HEK293 (cell line): ENCODE data around the gene ARAP1.

Source experiments
- CTCF ChIA-PET: fragments of 350-600 bp; formaldehyde crosslinking; extraction: SDS; loops from one replicate; lab custom pipeline; 2021; ENCODE audit warnings: antibody characterized with exemption; lab: Yijun Ruan, JAX
- POLR2A ChIA-PET: fragments of 300-600 bp; formaldehyde crosslinking; extraction: SDS; loops from one replicate; lab custom pipeline; 2020; ENCODE audit warnings: antibody characterized with exemption, inconsistent platforms; lab: Yijun Ruan, JAX
- H3K27ac ChIP-seq: fragments of 200-500 bp; sonication (Bioruptor generic); 2 replicates; pipeline ENCODE4 v1.5.1; 2014; ENCODE audit warnings: low read depth, low read length, control low read depth, inconsistent platforms; ENCODE audit errors: extremely low read depth
- H3K36me3 ChIP-seq, 2 experiments: fragments of 200-500 bp in 1 of 2; sonication (Bioruptor generic) in 1 of 2; 1 replicate in 1 of 2; 2 replicates in 1 of 2; pipeline ENCODE4 v1.5.1; 2014 to 2017; ENCODE audit warnings: inconsistent platforms in 2 of 2, low read length in 2 of 2; ENCODE audit not compliant: control insufficient read depth in 2 of 2, insufficient read depth in 1 of 2
- H3K4me1 ChIP-seq: fragments of 200-500 bp; sonication (Bioruptor generic); 2 replicates; pipeline ENCODE4 v1.5.1; 2014; ENCODE audit warnings: mild to moderate bottlenecking, low read length, inconsistent platforms; ENCODE audit not compliant: control insufficient read depth, insufficient read depth
- H3K4me3 ChIP-seq: 2 replicates; pipeline ENCODE4 v1.5.1; 2011; ENCODE audit warnings: low read depth, mild to moderate bottlenecking, control low read depth, low read length, moderate library complexity
- H3K9me3 ChIP-seq: fragments of 200-500 bp; sonication (Bioruptor generic); 2 replicates; pipeline ENCODE4 v1.5.1; 2014; ENCODE audit warnings: low read depth, low read length, inconsistent platforms; ENCODE audit not compliant: control insufficient read depth, insufficient read depth
- HOXD13 ChIP-seq: sonication (generic); formaldehyde crosslinking; IDR thresholded peaks from 2 replicates; pipeline ENCODE4 v1.8.0; 2022; ENCODE audit warnings: missing genetic modification reagents, borderline replicate concordance
- KLF8 ChIP-seq: fragments of 450-650 bp; formaldehyde crosslinking; IDR thresholded peaks from 2 replicates; pipeline ENCODE4 v1.5.1; 2016; ENCODE audit warnings: missing biosample characterization, missing genetic modification characterization
- REPIN1 ChIP-seq: fragments of 450-650 bp; formaldehyde crosslinking; IDR thresholded peaks from 2 replicates; pipeline ENCODE4 v1.5.1; 2017; ENCODE audit warnings: missing biosample characterization, missing genetic modification characterization, low read depth
- SP3 ChIP-seq: fragments of 450-650 bp; formaldehyde crosslinking; IDR thresholded peaks from 2 replicates; pipeline ENCODE4 v1.5.1; 2016; ENCODE audit warnings: missing biosample characterization, missing genetic modification characterization
- YY1 ChIP-seq: fragments of 450-650 bp; formaldehyde crosslinking; IDR thresholded peaks from 2 replicates; pipeline ENCODE4 v1.5.1; 2018; ENCODE audit warnings: missing biosample characterization, missing genetic modification characterization
- ZBTB48 ChIP-seq: fragments of 450-650 bp; formaldehyde crosslinking; IDR thresholded peaks from 2 replicates; pipeline ENCODE4 v1.5.1; 2016; ENCODE audit warnings: missing biosample characterization, missing genetic modification characterization
- ZFHX2 ChIP-seq: fragments of 450-650 bp; formaldehyde crosslinking; conservative IDR thresholded peaks from 2 replicates; pipeline ENCODE4 v1.5.1; 2016; ENCODE audit warnings: missing biosample characterization, missing genetic modification characterization
- ZNF10 ChIP-seq: fragments of 450-650 bp; formaldehyde crosslinking; IDR thresholded peaks from 2 replicates; pipeline ENCODE4 v1.5.1; 2017; ENCODE audit warnings: missing biosample characterization, missing genetic modification characterization
- ZNF132 ChIP-seq: fragments of 450-650 bp; formaldehyde crosslinking; IDR thresholded peaks from 2 replicates; pipeline ENCODE4 v1.5.1; 2017; ENCODE audit warnings: missing biosample characterization, missing genetic modification characterization, borderline replicate concordance
- ZNF133 ChIP-seq: fragments of 450-650 bp; formaldehyde crosslinking; IDR thresholded peaks from 2 replicates; pipeline ENCODE4 v1.5.1; 2016; ENCODE audit warnings: missing biosample characterization, missing genetic modification characterization
- ZNF155 ChIP-seq: fragments of 450-650 bp; formaldehyde crosslinking; IDR thresholded peaks from 2 replicates; pipeline ENCODE4 v1.5.1; 2016; ENCODE audit warnings: missing biosample characterization, missing genetic modification characterization
- ZNF184 ChIP-seq: fragments of 450-650 bp; IDR thresholded peaks from 2 replicates; pipeline ENCODE4 v1.5.1; 2018; ENCODE audit warnings: missing biosample characterization, mild to moderate bottlenecking, missing genetic modification characterization
- ZNF19 ChIP-seq: fragments of 450-650 bp; formaldehyde crosslinking; IDR thresholded peaks from 2 replicates; pipeline ENCODE4; 2016; ENCODE audit warnings: missing biosample characterization, missing genetic modification characterization, low read depth
- ZNF341 ChIP-seq: fragments of 450-650 bp; formaldehyde crosslinking; IDR thresholded peaks from 2 replicates; pipeline ENCODE4; 2016; ENCODE audit warnings: low read depth, missing biosample characterization, missing genetic modification characterization
- ZNF366 ChIP-seq: fragments of 450-650 bp; formaldehyde crosslinking; conservative IDR thresholded peaks from 2 replicates; pipeline ENCODE4 v1.5.1; 2016; ENCODE audit warnings: missing biosample characterization, missing genetic modification characterization
- ZNF560 ChIP-seq: fragments of 450-650 bp; formaldehyde crosslinking; IDR thresholded peaks from 2 replicates; pipeline ENCODE4 v1.5.1; 2017; ENCODE audit warnings: missing biosample characterization, missing genetic modification characterization, borderline replicate concordance
- ZNF626 ChIP-seq: fragments of 450-650 bp; sonication (Bioruptor Pico); formaldehyde crosslinking; IDR thresholded peaks from 2 replicates; pipeline ENCODE4 v1.5.1; 2018; ENCODE audit warnings: missing biosample characterization, missing genetic modification characterization, inconsistent platforms
- ZNF777 ChIP-seq: fragments of 450-650 bp; formaldehyde crosslinking; IDR thresholded peaks from 2 replicates; pipeline ENCODE4 v1.5.1; 2017; ENCODE audit warnings: missing biosample characterization, missing genetic modification characterization, borderline replicate concordance
- TF ChIP-seq, protein P1 (sequence below): fragments of 450-650 bp; formaldehyde crosslinking; IDR thresholded peaks from 2 replicates; pipeline ENCODE4 v1.5.1; 2016; ENCODE audit warnings: missing biosample characterization, missing genetic modification characterization
- TF ChIP-seq, protein P2 (sequence below): fragments of 450-650 bp; formaldehyde crosslinking; IDR thresholded peaks from 2 replicates; pipeline ENCODE4 v1.5.1; 2016; ENCODE audit warnings: missing biosample characterization, missing genetic modification characterization, borderline replicate concordance
- TF ChIP-seq, protein P3 (sequence below): fragments of 450-650 bp; formaldehyde crosslinking; IDR thresholded peaks from 2 replicates; pipeline ENCODE4 v1.5.0; 2017; ENCODE audit warnings: missing biosample characterization, missing genetic modification characterization, borderline replicate concordance
- TF ChIP-seq, protein P4 (sequence below): fragments of 450-650 bp; formaldehyde crosslinking; IDR thresholded peaks from 2 replicates; pipeline ENCODE4 v1.5.1; 2016; ENCODE audit warnings: missing biosample characterization, missing genetic modification characterization
- TF ChIP-seq, protein P5 (sequence below): IDR thresholded peaks from 2 replicates; pipeline ENCODE4 v1.6.1; 2011; ENCODE audit warnings: mild to moderate bottlenecking, low read depth, low read length, borderline replicate concordance

Gene ARAP1

DNA sequence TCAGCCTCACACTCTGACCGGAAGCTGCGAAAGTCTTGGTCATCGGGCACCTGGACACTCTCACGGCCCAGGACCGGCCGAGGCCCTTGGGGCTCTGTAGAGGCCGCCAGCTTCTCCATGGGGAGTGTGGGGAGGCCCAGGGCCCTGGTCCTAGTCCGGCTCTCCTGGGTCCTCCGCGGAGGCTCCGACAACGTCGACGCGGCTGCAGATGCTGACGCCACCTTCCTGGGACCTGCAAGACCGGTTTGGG, 28.8 kb upstream of the ARAP1 start (continued):
- TF ChIP-seq, protein P1, sequence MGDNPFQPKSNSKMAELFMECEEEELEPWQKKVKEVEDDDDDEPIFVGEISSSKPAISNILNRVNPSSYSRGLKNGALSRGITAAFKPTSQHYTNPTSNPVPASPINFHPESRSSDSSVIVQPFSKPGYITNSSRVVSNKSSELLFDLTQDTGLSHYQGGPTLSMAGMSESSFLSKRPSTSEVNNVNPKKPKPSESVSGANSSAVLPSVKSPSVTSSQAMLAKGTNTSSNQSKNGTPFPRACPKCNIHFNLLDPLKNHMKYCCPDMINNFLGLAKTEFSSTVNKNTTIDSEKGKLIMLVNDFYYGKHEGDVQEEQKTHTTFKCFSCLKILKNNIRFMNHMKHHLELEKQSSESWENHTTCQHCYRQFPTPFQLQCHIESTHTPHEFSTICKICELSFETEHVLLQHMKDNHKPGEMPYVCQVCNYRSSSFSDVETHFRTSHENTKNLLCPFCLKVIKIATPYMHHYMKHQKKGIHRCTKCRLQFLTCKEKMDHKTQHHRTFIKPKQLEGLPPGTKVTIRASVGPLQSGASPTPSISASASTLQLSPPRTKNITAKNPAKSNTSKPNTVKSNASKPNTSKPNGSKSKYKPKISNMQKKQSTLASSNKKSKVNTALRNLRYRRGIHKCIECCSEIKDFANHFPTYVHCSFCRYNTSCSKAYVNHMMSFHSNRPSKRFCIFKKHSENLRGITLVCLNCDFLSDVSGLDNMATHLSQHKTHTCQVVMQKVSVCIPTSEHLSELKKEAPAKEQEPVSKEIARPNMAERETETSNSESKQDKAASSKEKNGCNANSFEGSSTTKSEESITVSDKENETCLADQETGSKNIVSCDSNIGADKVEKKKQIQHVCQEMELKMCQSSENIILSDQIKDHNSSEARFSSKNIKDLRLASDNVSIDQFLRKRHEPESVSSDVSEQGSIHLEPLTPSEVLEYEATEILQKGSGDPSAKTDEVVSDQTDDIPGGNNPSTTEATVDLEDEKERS: no peak
- TF ChIP-seq, protein P2, sequence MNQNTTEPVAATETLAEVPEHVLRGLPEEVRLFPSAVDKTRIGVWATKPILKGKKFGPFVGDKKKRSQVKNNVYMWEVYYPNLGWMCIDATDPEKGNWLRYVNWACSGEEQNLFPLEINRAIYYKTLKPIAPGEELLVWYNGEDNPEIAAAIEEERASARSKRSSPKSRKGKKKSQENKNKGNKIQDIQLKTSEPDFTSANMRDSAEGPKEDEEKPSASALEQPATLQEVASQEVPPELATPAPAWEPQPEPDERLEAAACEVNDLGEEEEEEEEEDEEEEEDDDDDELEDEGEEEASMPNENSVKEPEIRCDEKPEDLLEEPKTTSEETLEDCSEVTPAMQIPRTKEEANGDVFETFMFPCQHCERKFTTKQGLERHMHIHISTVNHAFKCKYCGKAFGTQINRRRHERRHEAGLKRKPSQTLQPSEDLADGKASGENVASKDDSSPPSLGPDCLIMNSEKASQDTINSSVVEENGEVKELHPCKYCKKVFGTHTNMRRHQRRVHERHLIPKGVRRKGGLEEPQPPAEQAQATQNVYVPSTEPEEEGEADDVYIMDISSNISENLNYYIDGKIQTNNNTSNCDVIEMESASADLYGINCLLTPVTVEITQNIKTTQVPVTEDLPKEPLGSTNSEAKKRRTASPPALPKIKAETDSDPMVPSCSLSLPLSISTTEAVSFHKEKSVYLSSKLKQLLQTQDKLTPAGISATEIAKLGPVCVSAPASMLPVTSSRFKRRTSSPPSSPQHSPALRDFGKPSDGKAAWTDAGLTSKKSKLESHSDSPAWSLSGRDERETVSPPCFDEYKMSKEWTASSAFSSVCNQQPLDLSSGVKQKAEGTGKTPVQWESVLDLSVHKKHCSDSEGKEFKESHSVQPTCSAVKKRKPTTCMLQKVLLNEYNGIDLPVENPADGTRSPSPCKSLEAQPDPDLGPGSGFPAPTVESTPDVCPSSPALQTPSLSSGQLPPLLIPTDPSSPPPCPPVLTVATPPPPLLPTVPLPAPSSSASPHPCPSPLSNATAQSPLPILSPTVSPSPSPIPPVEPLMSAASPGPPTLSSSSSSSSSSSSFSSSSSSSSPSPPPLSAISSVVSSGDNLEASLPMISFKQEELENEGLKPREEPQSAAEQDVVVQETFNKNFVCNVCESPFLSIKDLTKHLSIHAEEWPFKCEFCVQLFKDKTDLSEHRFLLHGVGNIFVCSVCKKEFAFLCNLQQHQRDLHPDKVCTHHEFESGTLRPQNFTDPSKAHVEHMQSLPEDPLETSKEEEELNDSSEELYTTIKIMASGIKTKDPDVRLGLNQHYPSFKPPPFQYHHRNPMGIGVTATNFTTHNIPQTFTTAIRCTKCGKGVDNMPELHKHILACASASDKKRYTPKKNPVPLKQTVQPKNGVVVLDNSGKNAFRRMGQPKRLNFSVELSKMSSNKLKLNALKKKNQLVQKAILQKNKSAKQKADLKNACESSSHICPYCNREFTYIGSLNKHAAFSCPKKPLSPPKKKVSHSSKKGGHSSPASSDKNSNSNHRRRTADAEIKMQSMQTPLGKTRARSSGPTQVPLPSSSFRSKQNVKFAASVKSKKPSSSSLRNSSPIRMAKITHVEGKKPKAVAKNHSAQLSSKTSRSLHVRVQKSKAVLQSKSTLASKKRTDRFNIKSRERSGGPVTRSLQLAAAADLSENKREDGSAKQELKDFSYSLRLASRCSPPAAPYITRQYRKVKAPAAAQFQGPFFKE (tag by site-specific recombination): no peak
- TF ChIP-seq ZNF155 (tag by site-specific recombination): no peak
- TF ChIP-seq ZNF366 (tag by site-specific recombination): no peak
- TF ChIP-seq ZNF132: no peak
- TF ChIP-seq ZFHX2 (tag by site-specific recombination): no peak
- TF ChIP-seq ZNF133 (tag by site-specific recombination): no peak
- TF ChIP-seq ZNF777 (tag by site-specific recombination): no peak
- TF ChIP-seq KLF8 (tag by site-specific recombination): no peak

DNA sequence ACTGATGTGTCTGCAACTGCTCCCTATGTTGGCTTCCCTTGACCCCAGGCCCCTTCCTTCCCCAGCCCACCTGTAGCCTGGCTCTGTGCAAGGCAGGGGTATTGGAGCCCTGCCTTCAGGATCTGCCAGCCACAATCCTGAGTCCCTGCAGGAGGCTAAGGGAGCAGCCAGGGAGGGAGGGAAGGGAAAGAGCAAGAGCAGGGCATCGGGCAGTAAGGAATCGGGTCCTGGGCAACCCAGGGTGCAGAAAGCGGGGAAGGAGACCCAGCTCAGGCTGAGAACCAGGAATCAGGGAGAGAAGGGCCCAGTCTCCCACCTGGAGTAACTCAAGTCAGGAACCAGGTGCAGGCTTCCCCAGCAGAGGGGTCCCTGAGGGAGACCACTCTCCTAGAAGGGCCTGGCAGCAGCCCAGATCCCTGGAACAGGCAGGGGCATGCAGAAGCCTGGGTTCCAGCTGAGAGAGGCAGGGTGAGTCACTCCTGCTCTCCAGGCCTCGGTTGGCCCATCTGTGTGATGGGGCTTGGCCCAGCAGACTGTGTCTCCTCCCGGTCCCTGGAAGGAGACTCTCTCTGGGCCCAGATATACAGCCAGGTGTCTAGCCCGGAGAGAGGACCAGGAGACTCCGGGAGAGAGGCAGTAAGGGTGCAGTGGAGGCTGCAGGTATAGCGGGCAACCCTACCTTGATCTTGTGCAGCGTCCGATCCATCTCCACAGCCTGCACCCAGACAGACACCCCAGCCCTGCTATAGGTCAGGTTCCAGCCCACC, 28.3 kb upstream of the ARAP1 start:
- ChIA-PET POLR2A (no interaction called here), CTCF (interaction anchor here (2.6 kb wide), 1 partner anchor 14 kb away, joined by 9 read pairs; the partner anchor contains the start of gene STARD10)
- H3K27ac ChIP-seq: no peak overlapping the region
- TF ChIP-seq, protein P3, sequence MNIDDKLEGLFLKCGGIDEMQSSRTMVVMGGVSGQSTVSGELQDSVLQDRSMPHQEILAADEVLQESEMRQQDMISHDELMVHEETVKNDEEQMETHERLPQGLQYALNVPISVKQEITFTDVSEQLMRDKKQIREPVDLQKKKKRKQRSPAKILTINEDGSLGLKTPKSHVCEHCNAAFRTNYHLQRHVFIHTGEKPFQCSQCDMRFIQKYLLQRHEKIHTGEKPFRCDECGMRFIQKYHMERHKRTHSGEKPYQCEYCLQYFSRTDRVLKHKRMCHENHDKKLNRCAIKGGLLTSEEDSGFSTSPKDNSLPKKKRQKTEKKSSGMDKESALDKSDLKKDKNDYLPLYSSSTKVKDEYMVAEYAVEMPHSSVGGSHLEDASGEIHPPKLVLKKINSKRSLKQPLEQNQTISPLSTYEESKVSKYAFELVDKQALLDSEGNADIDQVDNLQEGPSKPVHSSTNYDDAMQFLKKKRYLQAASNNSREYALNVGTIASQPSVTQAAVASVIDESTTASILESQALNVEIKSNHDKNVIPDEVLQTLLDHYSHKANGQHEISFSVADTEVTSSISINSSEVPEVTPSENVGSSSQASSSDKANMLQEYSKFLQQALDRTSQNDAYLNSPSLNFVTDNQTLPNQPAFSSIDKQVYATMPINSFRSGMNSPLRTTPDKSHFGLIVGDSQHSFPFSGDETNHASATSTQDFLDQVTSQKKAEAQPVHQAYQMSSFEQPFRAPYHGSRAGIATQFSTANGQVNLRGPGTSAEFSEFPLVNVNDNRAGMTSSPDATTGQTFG (tag by site-specific recombination): no peak
- TF ChIP-seq ZNF626 (no peak), ZBTB48 (peak; percentile 47; the same call in 1 of the 2 replicates), ZNF184 (tag by site-specific recombination) (no peak), HOXD13 (CRISPR knock-in tag) (no peak), ZNF10 (tag by site-specific recombination) (no peak), ZNF560 (tag by site-specific recombination) (no peak), YY1 (no peak), REPIN1 (tag by site-specific recombination) (no peak), SP3 (tag by site-specific recombination) (no peak), ZNF19 (no peak), ZNF133 (tag by site-specific recombination) (no peak), ZNF132 (no peak), ZNF341 (tag by site-specific recombination) (peak; percentile 53)
- TF ChIP-seq, protein P4, sequence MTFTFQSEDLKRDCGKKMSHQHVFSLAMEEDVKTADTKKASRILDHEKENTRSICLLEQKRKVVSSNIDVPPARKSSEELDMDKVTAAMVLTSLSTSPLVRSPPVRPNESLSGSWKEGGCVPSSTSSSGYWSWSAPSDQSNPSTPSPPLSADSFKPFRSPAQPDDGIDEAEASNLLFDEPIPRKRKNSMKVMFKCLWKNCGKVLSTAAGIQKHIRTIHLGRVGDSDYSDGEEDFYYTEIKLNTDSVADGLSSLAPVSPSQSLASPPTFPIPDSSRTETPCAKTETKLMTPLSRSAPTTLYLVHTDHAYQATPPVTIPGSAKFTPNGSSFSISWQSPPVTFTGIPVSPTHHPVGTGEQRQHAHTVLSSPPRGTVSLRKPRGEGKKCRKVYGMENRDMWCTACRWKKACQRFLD: no peak
- TF ChIP-seq, protein P5, sequence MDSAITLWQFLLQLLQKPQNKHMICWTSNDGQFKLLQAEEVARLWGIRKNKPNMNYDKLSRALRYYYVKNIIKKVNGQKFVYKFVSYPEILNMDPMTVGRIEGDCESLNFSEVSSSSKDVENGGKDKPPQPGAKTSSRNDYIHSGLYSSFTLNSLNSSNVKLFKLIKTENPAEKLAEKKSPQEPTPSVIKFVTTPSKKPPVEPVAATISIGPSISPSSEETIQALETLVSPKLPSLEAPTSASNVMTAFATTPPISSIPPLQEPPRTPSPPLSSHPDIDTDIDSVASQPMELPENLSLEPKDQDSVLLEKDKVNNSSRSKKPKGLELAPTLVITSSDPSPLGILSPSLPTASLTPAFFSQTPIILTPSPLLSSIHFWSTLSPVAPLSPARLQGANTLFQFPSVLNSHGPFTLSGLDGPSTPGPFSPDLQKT: no peak

More for the DNA sequence above, 28.3 kb upstream of the ARAP1 start:
- Histone ChIP-seq H3K4me1 (no peaks in the 10 kb centered on the region), H3K9me3 (no peaks in the 10 kb centered on the region), H3K4me3 (peak overlapping the region; percentile 28), H3K36me3 (peaks cover 0 to 5% of the 10 kb centered on the region in 2 experiments; a peak in 1 of 3 replicates)
